GM19372 (cell line): ENCODE measurements around the gene NMBR.
"Not testable (repeated sequence)": the region's sequence is repeated elsewhere in the genome, so short reads cannot be mapped to it uniquely, and the experiment has no call there.

Source experiments
- ATAC-seq: cut with Tn5 transposase; IDR thresholded peaks from one replicate; pipeline ENCODE4 v1.9.1; 2021; ENCODE audit warnings: mild to moderate bottlenecking, low read depth, moderate library complexity; ENCODE audit not compliant: unreplicated experiment

NMBR gene

GRCh38 chr6:142155895-142156757 lies 9.2 kb upstream of the NMBR start:
- no peak for ATAC-seq

GRCh38 chr6:142155091-142155490 lies 8.2 kb upstream of the NMBR start:
- no peak for ATAC-seq

GRCh38 chr6:142154336-142154735 lies 7.4 kb upstream of the NMBR start:
- no peak for ATAC-seq

- no peak for ATAC-seq
Measured at GRCh38 chr6:142153196-142153595, 6.3 kb upstream of the NMBR start.

- no peak for ATAC-seq
Measured at GRCh38 chr6:142152746-142153145, 5.8 kb upstream of the NMBR start.

GRCh38 chr6:142141531-142141930 lies 5.4 kb downstream of the NMBR start:
- not testable (repeated sequence) for ATAC-seq

GRCh38 chr6:142138876-142139275 lies 8.0 kb downstream of the NMBR start:
- ATAC-seq: no peak

GRCh38 chr6:142132625-142133024 lies 14.3 kb downstream of the NMBR start, which contains the start of gene GJE1:
Gene GJE1 (plus strand): TSS chr6:142132925. CDS start chr6:142133159, 234 bp downstream.
- ATAC-seq: no peak

GRCh38 chr6:142130814-142131213 lies 16.1 kb downstream of the NMBR start:
- ATAC-seq: no peak

- no peak for ATAC-seq
Measured at GRCh38 chr6:142121342-142121741, 25.6 kb downstream of the NMBR start.

GRCh38 chr6:142118925-142119324 lies 28.0 kb downstream of the NMBR start:
- no peak for ATAC-seq

- no peak for ATAC-seq
Measured at GRCh38 chr6:142118328-142118727, 28.6 kb downstream of the NMBR start.

- no peak for ATAC-seq
Measured at GRCh38 chr6:142117366-142117765, 29.6 kb downstream of the NMBR start.

- no peak for ATAC-seq
Measured at GRCh38 chr6:142112451-142113061, 34.4 kb downstream of the NMBR start.

GRCh38 chr6:142110820-142111219 lies 36.1 kb downstream of the NMBR start:
- ATAC-seq: not testable (repeated sequence)

GRCh38 chr6:142104820-142105219 lies 42.1 kb downstream of the NMBR start:
- not testable (repeated sequence) for ATAC-seq

GRCh38 chr6:142088858-142089216 lies 58.1 kb downstream of the NMBR start:
- no peak for ATAC-seq

- no peak for ATAC-seq
Measured at GRCh38 chr6:142087950-142088857, 58.7 kb downstream of the NMBR start.

- no peak for ATAC-seq
Measured at GRCh38 chr6:142079130-142079529, 67.8 kb downstream of the NMBR start.

- ATAC-seq: no peak
Measured at GRCh38 chr6:142075516-142076101, 71.3 kb downstream of the NMBR start.

GRCh38 chr6:142074516-142074915 lies 72.4 kb downstream of the NMBR start:
- no peak for ATAC-seq
